NCI-H146 treated with DMSO at 0.1 percent for 48 hours (cell line): Measurements from ENCODE around the gene SNPH.
"Not testable (repeated sequence)": the region's sequence is repeated elsewhere in the genome, so short reads cannot be mapped to it uniquely, and the experiment has no call there.

Source experiments
- DNase-seq: peaks from one replicate; lab custom pipeline; 2025; ENCODE audit not compliant: unreplicated experiment; lab: John Stamatoyannopoulos, UW

Gene SNPH, protein sequence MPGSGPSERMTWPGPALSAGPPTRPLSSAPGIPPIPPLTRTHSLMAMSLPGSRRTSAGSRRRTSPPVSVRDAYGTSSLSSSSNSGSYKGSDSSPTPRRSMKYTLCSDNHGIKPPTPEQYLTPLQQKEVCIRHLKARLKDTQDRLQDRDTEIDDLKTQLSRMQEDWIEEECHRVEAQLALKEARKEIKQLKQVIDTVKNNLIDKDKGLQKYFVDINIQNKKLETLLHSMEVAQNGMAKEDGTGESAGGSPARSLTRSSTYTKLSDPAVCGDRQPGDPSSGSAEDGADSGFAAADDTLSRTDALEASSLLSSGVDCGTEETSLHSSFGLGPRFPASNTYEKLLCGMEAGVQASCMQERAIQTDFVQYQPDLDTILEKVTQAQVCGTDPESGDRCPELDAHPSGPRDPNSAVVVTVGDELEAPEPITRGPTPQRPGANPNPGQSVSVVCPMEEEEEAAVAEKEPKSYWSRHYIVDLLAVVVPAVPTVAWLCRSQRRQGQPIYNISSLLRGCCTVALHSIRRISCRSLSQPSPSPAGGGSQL

DNA sequence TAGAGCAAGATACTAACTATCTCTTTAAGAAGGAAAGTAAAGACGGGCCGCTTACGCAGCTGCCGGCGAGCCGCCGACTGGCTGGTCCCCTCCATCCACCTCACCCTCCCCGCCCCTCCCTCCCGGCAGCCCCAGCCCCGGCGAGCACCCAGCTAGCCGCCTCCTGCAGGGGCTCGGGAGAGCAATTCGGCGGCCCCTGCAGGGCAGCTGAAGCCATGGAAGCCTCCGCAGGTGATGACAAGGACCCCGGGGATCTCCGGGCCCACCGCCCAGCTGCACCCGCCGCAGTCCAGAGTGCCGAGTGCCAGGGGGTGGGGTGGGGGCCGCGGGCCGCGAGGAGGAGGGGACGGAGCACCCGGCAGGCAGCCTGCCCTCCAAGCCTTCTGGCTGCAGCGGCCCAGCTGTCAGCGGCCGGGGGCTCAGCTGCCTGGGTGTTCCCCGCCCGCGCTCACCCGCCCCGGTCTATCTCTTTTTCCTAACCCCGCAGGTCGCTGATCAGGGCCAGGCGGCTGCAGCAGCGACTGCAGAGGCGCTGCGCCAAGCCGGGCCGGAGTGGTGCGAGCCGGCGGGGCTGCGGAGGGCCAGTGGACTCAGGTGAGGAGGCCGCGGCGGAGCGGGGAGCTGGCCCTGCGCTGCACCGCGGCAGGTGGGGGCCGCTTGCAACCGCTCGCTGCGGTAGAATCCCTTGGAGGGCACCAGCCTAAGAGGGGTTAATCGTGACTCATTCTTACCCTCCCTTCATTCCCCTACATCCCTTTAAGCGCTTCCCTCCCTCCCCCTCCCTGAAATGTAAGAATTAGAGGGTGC is at the start of gene SNPH:
Gene SNPH, plus strand, starts transcription at position 128 of the 807 bp plus-strand sequence. CDS start 29,946 bp downstream, outside the sequence.
- peak; percentile 62 for DNase-seq

DNA sequence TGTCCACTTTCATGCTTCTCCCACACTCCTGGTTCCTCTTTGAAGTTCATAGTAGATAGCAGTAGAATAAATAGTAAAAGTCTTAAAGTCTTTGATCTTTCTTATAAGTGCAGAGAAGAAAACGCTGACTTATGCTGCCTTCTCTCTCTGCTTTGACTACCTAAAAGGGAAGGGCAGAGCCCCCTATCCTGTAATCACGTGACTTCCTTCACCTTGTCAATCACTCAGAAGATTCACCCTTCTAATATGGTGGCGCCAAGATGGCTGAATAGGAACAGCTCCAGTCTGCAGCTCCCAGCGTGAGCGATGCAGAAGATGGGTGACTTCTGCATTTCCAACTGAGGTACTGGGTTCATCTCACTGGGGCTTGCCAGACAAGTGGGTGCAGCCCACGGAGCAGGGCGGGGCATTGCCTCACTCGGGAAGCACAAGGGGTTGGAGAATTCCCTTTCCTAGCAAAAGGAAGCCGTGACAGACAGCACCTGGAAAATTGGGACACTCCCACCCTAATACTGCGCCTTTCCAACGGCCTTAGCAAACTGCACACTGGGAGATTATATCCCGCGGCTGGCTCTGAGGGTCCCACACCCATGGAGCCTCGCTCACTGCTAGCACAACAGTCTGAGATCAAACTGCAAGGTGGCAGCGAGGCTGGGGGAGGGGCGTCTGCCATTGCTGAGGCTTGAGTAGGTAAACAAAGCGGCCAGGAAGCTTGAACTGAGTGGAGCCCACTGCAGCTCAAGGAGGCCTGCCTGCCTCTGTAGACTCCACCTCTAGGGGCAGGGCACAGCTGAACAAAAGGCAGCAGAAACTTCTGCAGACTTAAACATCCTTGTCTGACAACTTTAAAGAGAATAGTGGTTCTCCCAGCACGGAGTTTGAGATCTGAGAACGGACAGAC is 49.3 kb upstream of the SNPH start:
- not testable (repeated sequence) for DNase-seq

DNA sequence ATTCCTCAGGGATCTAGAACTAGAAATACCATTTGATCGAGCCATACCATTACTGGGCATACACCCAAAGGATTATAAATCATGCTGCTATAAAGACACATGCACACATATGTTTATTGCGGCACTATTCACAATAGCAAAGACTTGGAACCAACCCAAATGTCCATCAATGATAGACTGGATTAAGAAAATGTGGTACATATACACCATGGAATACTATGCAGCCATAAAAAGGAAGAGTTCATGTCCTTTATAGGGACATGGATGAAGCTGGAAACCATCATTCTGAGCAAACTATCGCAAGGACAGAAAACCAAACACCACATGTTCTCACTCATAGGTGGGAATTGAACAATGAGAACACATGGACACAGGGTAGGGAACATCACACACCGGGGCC is 43.3 kb upstream of the SNPH start:
- not testable (repeated sequence) for DNase-seq

- no peak for DNase-seq
Observed at GRCh38 chr20:1224205-1224890, 41.7 kb upstream of the SNPH start.

DNA sequence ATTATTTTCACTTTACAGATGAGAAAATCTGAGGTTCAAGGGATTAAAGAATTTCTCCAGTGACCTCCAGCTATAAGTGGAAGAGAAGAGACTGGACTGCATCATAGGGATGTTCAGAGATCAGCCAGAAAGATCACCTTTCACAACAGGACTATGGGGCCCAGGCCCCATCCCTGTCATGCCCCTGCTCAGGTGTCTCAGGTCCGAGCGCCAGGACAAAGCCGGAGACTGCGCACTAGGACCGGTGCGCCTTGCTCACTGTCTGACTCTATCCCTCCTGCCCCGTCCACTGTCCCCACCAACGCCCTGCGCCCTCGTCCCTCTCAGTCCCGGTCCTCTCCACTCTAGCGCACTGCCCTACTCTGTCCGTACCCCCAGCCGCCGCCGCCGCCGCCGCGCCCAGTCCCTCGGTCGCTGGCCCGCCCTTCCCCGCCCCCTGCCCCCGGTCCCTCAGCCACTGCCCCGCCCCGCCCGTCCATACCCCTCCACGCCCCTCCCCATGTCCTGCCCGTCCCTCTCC is 40.8 kb upstream of the SNPH start:
- peak; percentile 61 for DNase-seq

DNA sequence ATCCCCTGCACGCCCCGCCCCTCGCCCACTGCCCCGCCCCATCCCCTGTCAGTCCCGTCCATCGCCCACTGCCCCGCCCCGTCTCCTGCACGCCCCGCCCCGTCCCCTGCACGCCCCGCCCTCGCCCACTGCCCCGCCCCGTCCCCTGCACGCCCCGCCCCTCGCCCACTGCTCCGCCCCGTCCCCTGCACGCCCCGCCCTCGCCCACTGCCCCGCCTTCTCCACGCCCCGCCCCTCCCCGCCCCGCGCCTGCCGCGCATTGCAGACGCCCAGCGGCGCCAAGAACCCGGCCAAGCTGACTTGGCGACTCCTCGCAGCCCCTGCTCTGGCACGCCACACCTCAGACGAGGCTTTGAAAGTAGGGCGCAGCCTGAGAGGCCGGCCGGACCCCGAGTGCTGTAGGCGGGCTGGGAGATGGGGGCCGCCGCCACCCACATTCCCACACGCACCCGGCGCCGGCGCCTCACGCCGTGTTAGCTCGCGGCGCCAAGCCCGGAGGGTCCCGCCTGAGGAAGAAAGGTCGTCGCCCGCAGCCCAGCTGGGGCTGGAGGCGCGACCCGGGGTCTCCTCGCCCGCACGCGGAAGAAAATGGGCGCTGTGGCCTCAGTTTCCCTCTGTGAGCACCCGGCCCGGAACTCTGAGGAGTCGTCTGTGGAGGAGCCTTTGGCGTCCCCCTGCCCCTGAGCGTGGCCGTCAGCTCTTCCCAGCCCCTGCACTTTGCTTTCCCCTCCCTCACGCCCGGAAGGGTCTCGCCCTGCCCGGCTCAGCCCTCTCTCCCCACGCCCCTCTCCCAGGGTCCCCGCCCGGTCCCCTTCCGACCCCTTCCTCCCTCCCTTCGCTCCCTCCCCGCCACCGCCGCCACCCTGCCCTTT is 40.1 kb upstream of the SNPH start, which contains the start of gene RAD21L1:
Gene RAD21L1, plus strand, starts transcription at position 262 of the 872 bp plus-strand sequence. CDS start 2,410 bp downstream, outside the sequence.
- DNase-seq = peak; percentile 52

DNA sequence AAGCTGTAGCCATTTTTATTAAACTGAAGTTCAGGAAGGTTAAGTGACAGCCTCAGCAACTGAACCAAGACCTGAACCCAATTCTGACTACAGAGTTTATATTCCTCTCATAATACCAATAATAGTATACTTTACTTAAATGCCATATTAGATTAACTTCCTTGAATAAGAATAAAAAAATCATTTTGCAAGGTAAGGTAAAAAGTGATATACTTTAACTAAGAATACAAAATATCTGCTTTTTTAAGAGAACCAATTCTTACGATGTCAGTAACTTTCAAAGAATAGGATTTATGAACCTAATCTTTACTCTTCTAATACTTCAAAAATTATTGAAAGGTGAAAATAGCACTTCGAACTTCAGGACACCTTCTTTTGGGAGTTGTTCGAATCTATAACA is 36.6 kb upstream of the SNPH start:
- no peak for DNase-seq

- DNase-seq = no peak
Observed at GRCh38 chr20:1232286-1233111, 33.6 kb upstream of the SNPH start.

DNA sequence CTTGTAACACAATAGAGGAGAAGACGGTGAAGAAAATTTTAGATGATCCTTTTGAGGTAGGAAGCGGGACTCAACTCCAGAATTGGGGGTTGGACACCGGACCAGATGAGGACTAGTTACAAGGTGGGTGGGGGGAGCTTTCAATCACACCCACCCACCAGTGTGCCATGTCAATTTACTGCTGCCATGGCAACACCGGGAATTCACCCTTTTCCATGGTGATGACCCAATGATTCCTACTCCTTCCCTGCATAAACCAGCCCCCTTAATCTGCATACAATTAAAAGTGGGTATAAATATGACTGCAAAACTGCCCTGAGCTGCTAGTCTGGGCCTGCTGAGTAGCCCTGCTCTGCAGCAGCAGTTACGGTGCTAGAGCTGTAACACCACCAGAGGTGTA is 25.5 kb upstream of the SNPH start:
- no peak for DNase-seq

DNA sequence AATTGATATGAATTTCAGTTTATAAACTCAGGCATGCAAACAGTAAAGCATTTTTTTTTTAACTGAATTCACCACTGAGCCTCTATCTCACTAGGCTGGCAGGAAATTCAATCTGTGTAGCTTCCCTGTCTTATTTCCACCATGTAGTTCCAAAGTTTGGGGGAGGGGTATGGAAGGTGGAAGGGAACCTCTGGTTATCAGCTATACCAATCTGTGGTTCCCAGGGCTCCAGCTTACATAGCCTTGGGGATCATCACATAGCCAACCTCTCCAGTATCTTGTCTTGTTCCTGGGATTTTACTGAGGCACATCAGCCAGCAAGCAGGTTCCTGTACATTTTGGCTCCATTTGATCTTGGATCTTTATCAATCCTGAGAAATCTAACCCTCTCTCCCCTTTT is 24.6 kb upstream of the SNPH start:
- no peak for DNase-seq

- DNase-seq = no peak
Observed at GRCh38 chr20:1242099-1242498, 24.0 kb upstream of the SNPH start.

DNA sequence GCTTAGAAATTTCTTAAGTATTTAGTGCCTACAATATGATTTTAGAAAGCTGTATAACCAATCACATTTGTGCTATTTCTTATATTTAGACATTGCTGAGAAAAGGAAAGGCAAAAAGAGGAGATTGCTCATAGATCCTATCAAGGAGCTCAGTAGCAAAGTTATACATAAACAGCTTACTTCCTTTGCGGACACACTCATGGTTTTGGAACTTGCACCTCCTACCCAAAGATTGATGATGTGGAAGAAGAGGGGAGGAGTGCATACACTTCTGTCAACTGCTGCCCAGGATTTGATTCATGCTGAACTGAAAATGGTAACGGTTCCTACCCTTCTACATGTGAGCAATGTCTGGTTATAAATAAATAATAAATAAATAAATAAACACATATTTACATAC is 23.6 kb upstream of the SNPH start:
- DNase-seq = no peak

GRCh38 chr20:1245578-1245977 is 20.5 kb upstream of the SNPH start:
- no peak for DNase-seq

DNA sequence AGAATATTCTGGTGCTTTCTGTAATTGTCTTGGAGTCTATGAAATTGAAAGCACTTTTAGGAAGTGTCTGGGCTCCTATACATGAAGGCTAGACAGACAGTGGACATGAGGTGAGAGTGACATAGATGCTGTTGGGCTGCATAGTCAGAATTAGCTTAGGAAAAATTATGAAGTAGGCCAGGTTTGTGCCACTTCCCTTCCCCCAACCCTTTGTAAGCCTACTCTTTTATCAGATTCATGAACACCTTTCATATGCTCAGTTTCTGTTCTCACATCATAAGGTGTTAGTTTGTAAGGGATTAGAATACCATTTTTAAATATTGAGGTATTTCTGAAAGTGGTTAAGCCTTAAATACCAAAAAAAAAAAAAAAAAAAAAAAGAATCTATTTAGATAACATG is 18.4 kb upstream of the SNPH start:
- no peak for DNase-seq

- not testable (repeated sequence) for DNase-seq
Observed at GRCh38 chr20:1250282-1250681, 15.8 kb upstream of the SNPH start.

GRCh38 chr20:1252416-1252815 is 13.7 kb upstream of the SNPH start:
- no peak for DNase-seq

DNA sequence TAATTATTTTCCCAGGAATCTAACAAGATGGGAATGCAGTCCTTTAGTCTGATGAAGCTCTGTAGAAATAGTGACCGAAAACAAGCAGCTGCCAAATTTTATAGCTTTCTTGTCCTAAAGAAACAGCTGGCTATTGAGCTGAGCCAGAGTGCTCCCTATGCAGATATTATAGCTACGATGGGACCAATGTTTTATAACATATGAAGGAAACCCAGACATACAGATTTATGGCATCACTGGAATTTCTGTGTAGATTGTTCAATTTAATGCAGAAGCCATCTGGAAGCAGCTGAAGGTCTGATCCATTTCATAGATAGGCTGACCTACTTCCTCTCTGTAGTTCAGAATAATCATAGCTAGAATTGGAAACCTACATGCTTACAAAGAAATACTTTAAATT is 11.8 kb upstream of the SNPH start:
- DNase-seq = no peak

GRCh38 chr20:1255675-1256074 is 10.4 kb upstream of the SNPH start:
- no peak for DNase-seq
